Bronchial smooth muscle cell (primary cell): ENCODE measurements around the gene FCN2. TPM values are rescaled to one million over a fixed set of nuclear protein-coding genes. Genes with fewer than 3 reads are reported as not detected.

Source experiments
- total RNA-seq: library from RNA; depleted of rRNA; stranded (reverse); fragments of >200 nt; gene quantifications from 2 replicates; pipeline ENCODE4 v1.2.1, GENCODE V29; 2014

Gene FCN2
- total RNA-seq = not detected in 2 replicates

DNA sequence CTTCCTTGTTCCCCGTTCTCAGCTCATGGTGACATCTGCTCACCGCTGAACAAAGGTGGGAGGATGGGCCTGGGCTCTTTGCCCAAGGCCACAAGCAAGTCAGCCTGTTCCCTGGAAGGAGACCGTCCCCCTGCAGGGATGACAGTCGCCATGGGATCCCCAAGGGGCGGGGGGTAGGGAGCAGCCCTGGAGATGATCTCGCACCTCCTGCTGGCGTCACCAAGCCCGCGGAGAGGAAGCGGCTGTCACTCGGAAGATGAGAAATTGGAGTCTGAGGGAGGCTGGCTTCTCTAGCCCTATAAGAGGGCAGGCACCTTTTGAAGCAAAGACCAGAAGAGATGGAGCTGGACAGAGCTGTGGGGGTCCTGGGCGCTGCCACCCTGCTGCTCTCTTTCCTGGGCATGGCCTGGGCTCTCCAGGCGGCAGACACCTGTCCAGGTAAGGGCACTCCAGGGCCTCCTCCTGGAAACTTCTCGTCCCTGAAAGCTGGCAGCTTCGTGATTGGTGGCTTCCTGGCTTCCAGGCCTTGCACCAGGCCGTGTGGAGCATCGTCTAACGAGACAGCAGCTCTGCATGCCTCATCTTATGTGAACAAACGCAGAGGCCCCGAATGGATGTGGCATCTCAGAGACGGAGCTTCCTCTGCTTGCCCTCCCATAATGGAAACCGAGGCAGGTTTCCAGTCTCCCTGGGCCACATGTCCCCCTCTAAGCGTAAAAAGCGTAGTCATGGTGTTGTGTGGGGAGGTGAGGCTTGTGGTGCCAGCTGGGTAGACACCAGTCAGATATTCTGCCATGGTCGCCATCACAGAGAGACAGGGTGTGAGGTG, at the start of gene FCN2:
TSS of gene FCN2 (plus strand) at position 327 of the 829 bp plus-strand sequence. CDS start at position 339, 12 bp downstream.

DNA sequence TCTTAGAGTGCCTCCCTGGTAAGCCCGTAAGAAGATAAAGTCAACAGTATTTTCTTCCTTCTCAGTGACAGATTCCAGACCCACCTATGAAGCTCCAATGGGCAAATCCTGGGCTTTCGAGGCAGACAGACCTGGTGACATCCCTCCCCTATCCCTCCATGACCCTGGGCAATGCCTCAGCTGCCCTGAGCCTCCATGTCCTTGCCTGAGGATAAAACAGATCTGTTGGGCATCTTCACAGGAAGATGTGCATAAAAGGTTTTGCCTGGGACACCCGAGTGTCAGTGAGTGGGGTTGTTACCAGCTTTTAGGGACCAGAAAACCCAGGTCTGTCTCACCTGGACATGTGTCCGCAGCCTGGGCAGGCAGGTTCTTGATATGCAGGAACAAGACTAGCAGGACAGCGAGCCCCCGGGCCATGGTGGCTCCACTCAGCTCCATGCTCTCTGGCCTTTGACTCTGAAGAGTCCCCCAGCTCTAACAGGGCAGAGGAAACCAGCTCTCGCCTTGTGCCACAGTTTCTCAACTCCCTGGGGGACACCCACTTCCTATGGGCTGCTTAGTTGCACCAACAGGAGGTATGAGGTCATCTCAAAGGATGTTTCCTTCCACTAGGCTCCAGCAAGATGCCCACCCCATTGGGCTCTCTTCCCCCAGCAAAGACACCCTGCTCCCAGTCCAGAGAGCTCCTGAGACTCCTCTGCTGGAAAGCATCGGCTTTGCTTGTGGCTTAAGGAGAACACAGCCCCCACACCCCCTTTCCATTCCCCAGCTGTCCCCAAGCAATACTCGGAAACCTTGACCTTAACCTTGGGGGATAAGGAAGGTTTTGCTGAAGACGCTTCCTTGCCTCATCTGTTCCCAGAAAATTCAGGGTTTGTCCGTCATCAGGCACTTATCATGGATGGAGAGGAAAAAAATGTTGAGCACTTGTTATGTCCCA, 37.1 kb downstream of the FCN2 start, which contains the start of gene FCN1:
TSS of gene FCN1 (minus strand) at position 482 of the 943 bp plus-strand sequence. CDS start at position 441, 41 bp downstream.

Other genes with a start within 250 kb of the FCN2 start
- 93.8 and 124 TPM in 2 replicates for gene COL5A1, start 239.0 kb upstream of the FCN2 start, total RNA-seq
- gene FCN1, start 37.1 kb downstream of the FCN2 start, total RNA-seq = not detected in 2 replicates
- 1.1 and 4.5 TPM in 2 replicates for gene OLFM1, start 206.9 kb downstream of the FCN2 start, total RNA-seq